ENCODE data around the gene DAGLB. TPM values are rescaled to one million over a fixed set of nuclear protein-coding genes. Genes with fewer than 3 reads are reported as not detected.
"Not testable (repeated sequence)": the region's sequence is repeated elsewhere in the genome, so short reads cannot be mapped to it uniquely, and the experiment has no call there.

The DAGLB gene
- total RNA-seq, 4 donors from 2014 or later: 9.8 to 14.6 (median 12.0) TPM

- no peaks in the 10 kb centered on the region for H3K9me3 ChIP-seq
- TF ChIP-seq CTCF (IDR thresholded peaks at IDR 0.05): no peak
- no peak for TF ChIP-seq EP300 (IDR thresholded peaks at IDR 0.05)
- no peak for TF ChIP-seq POLR2AphosphoS5 (IDR thresholded peaks at IDR 0.05)
- no peak for TF ChIP-seq POLR2A (IDR thresholded peaks at IDR 0.05; ENCODE audit: low read depth)
- H3K36me3 ChIP-seq: peaks cover 62 to 99% (median 88%) of the 10 kb centered on the region in 4 donors
- H3K4me3 ChIP-seq: no peak overlapping the region
- H3K27me3 ChIP-seq: no peaks in the 10 kb centered on the region
- intact Hi-C loops (cut with DNase I): no loop called here
- H3K27ac ChIP-seq (replicated peaks in 1 of 4): no peak overlapping the region
- no peak for DNase-seq (ENCODE audit: extremely low spot score)
- H3K4me1 ChIP-seq: no peaks in the 10 kb centered on the region
- WGBS: 96% methylated on average over 8 of the region's 8 CpGs
Observed at GRCh38 chr7:6465862-6466261, 18.1 kb upstream of the DAGLB start.

- H3K36me3 ChIP-seq: peaks cover 45 to 86% (median 79%) of the 10 kb centered on the region in 4 donors
- intact Hi-C loops (cut with DNase I); H3K27ac ChIP-seq (replicated peaks in 1 of 4); H3K27me3 ChIP-seq; H3K4me1 ChIP-seq; DNase-seq (ENCODE audit: extremely low spot score); H3K4me3 ChIP-seq; H3K9me3 ChIP-seq: not testable (repeated sequence)
- WGBS: 88% methylated on average over 5 of the region's 5 CpGs
Observed at GRCh38 chr7:6463609-6464008, 15.9 kb upstream of the DAGLB start.

- Histone ChIP-seq H3K36me3 (peaks cover 32 to 71% (median 63%) of the 10 kb centered on the region in 4 donors), H3K9me3 (no peaks in the 10 kb centered on the region), H3K4me3 (no peak overlapping the region), H3K27ac (replicated peaks in 1 of 4) (no peak overlapping the region), H3K27me3 (no peaks in the 10 kb centered on the region), H3K4me1 (no peaks in the 10 kb centered on the region)
- 71% methylated on average over 4 of the region's 4 CpGs for WGBS
- intact Hi-C loops (cut with DNase I): no loop called here
- no peak for DNase-seq (ENCODE audit: extremely low spot score)
- TF ChIP-seq POLR2A (IDR thresholded peaks at IDR 0.05; ENCODE audit: low read depth) (no peak), POLR2AphosphoS5 (IDR thresholded peaks at IDR 0.05) (no peak), EP300 (IDR thresholded peaks at IDR 0.05) (no peak), CTCF (IDR thresholded peaks at IDR 0.05) (no peak)
Observed at GRCh38 chr7:6461946-6462550, 14.3 kb upstream of the DAGLB start.

GRCh38 chr7:6460990-6461584 lies 13.3 kb upstream of the DAGLB start:
- Histone ChIP-seq H3K36me3 (peaks cover 30 to 61% (median 54%) of the 10 kb centered on the region in 4 donors), H3K4me3 (no peak overlapping the region), H3K27ac (replicated peaks in 1 of 4) (no peak overlapping the region), H3K9me3 (no peaks in the 10 kb centered on the region), H3K27me3 (no peaks in the 10 kb centered on the region), H3K4me1 (no peaks in the 10 kb centered on the region)
- intact Hi-C loops (cut with DNase I): no loop called here
- TF ChIP-seq POLR2A (IDR thresholded peaks at IDR 0.05; ENCODE audit: low read depth) (no peak), EP300 (IDR thresholded peaks at IDR 0.05) (no peak), POLR2AphosphoS5 (IDR thresholded peaks at IDR 0.05) (no peak), CTCF (IDR thresholded peaks at IDR 0.05) (no peak)
- WGBS: 93% methylated on average over 11 of the region's 11 CpGs
- no peak for DNase-seq (ENCODE audit: extremely low spot score)

- WGBS: 86% methylated on average over 6 of the region's 6 CpGs
- intact Hi-C loops (cut with DNase I): no loop called here
Observed at GRCh38 chr7:6460303-6460702, 12.5 kb upstream of the DAGLB start.

GRCh38 chr7:6458676-6459075 lies 10.9 kb upstream of the DAGLB start:
- not testable (repeated sequence) for DNase-seq (ENCODE audit: extremely low spot score)

More at GRCh38 chr7:6460303-6460702, 12.5 kb upstream of the DAGLB start:
- Histone ChIP-seq H3K27me3 (no peaks in the 10 kb centered on the region), H3K4me3 (no peak overlapping the region), H3K36me3 (peaks cover 22 to 53% (median 46%) of the 10 kb centered on the region in 4 donors), H3K27ac (replicated peaks in 1 of 4) (no peak overlapping the region), H3K4me1 (no peaks in the 10 kb centered on the region), H3K9me3 (no peaks in the 10 kb centered on the region)
- TF ChIP-seq CTCF (IDR thresholded peaks at IDR 0.05): no peak
- TF ChIP-seq POLR2AphosphoS5 (IDR thresholded peaks at IDR 0.05): no peak
- no peak for TF ChIP-seq POLR2A (IDR thresholded peaks at IDR 0.05; ENCODE audit: low read depth)
- no peak for TF ChIP-seq EP300 (IDR thresholded peaks at IDR 0.05)
- DNase-seq (ENCODE audit: extremely low spot score): no peak

More at GRCh38 chr7:6458676-6459075, 10.9 kb upstream of the DAGLB start:
- H3K4me1 ChIP-seq; intact Hi-C loops (cut with DNase I); H3K27ac ChIP-seq (replicated peaks in 1 of 4); H3K9me3 ChIP-seq; H3K27me3 ChIP-seq; H3K4me3 ChIP-seq: not testable (repeated sequence)
- 94% methylated on average over 3 of the region's 3 CpGs for WGBS
- peaks cover 20 to 38% (median 33%) of the 10 kb centered on the region in 4 donors for H3K36me3 ChIP-seq
